HG03558 (cell line): ENCODE measurements around the gene ZNF471.

Experiments used
- ATAC-seq: cut with Tn5 transposase; IDR thresholded peaks from one replicate; pipeline ENCODE4 v1.9.1; 2021; ENCODE audit warnings: moderate number of reproducible peaks; ENCODE audit not compliant: unreplicated experiment; ENCODE audit errors: extremely low read depth

ZNF471 gene

DNA sequence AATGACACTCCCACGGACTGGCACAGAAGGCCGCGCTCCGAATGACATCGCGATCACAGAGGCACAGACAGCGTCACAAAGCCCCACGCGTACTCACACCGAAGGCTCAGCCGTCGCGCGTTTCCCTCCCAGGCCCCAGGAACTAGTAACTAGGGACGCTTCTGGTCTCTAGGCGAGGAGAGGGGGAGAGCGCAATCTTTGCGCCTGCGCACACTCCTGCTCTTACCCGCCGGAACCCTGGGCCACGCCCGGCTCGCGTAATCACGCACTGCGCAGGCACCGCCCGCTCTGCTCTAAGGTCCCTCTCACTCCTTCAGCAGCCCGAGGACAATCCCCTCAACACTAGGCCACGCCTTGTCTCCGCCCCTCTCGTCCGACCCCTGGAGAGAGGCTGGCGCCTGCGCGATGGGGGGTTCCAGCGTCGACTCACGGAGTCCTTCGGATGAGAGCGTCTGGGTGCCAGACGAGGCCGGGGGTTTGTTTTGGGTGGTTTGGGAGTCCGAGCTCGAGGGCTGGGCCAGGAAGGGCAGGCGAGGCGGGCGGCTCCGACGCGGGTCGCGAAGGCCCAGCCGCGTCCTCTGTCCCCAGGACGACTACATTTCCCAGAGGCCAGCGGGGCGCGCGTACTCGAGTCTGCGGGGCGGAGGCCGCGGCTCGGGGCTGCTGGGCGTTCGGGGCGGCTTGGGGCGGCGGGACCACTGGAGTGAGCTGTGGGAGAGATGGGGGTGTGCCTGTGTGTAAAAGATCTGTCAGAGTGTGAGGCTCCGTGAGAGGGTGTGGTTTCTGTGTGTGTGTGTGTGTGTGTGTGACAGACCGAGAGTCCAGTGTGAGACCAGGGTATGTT, at the start of gene ZNF471:
Gene ZNF471 (plus strand): TSS at position 410 of the 844 bp plus-strand sequence. CDS start 3,717 bp downstream, outside the sequence.
- no peak for ATAC-seq

DNA sequence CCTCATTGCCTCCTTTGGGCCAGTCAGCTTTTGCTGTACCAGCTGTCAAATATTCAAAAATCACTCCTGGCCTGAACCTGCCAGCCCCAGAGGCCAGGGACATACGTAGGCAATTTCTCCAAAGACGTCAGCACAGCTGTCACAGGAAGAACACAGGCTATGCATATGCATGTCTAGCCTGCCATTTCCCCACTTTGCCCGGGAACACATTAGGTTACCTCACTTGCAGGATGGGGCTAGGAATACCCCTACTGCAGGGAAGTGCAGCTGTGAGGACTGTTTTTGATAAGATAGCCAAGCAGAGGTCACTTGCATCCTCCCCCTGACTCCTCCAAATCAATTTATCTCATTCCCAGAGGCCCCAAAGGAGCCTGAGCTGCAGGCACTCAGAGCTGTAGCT, 33.3 kb upstream of the ZNF471 start:
- no peak for ATAC-seq

DNA sequence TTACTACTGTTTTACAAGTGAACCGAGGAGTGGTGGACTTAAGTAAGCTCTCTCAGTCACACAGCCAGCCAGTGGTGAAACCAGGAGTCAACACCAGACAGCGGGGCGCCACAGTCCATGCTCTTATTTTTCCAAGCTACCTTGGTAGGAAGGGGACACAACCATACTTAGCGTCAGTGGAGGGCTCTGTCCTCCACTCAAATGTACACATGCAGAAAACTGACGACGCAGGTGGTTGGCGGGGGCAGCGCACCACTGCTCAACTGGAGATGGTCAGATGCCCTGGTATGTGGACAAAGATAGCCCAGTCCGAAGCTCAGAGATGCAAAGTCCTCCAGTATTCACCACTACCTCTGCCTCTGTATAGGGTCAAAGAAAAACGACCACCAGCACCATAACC, 31.6 kb upstream of the ZNF471 start:
- ATAC-seq: no peak

- ATAC-seq: no peak
Measured at GRCh38 chr19:56476651-56477428, 30.8 kb upstream of the ZNF471 start, which contains the start of gene ZNF667. Gene ZNF667, minus strand, starts transcription at chr19:56477345. Its CDS starts 14,975 bp downstream, at chr19:56462370.

DNA sequence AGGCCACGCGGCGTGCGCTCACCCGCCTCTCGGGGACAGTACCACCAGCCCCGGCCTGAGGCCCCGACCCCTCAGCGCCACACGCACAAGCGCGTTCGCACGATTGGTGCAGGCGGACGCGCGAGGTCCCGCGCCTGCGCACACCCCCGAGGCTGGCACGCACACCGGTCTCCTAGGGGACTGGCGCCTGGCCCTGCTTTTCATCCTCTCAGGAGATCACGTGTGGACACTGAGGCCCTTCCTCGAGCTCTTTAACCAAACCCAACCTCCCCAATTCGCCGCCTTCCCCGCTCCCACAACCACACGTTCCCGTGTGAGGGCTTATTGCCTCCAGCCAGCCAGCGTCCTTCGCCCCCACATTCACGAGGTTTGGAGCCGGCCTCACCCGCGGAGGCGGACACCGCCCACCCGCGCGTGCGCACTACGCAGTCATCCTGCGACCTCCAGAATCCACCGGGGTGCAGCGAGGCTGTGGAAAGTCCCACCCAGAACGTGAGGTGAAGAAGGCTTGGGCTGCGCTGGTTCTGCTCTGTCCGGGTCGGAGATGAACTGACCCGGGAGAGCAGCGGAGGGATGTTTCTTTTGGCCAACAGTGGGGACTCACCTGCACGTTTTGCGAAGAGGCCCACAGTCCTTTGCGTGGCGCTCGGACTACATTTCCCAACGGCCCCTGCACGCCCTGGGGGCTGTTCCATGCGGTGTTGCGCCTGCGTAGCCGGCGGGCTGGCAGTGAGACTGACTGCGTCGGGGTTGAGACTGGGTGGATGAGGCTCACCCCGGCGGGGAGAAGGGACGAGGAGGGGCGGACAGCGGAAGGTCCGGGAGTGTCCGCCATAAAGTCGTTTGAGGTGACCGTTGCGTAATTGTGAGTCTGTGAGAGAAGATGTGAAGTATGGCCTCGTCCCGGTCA, 30.0 kb upstream of the ZNF471 start:
- no peak for ATAC-seq

GRCh38 chr19:56491399-56491798, 16.3 kb upstream of the ZNF471 start:
- ATAC-seq: no peak

GRCh38 chr19:56504581-56504980, 3.1 kb upstream of the ZNF471 start:
- ATAC-seq: no peak

GRCh38 chr19:56508290-56508778, 679 bp downstream of the ZNF471 start:
- no peak for ATAC-seq

DNA sequence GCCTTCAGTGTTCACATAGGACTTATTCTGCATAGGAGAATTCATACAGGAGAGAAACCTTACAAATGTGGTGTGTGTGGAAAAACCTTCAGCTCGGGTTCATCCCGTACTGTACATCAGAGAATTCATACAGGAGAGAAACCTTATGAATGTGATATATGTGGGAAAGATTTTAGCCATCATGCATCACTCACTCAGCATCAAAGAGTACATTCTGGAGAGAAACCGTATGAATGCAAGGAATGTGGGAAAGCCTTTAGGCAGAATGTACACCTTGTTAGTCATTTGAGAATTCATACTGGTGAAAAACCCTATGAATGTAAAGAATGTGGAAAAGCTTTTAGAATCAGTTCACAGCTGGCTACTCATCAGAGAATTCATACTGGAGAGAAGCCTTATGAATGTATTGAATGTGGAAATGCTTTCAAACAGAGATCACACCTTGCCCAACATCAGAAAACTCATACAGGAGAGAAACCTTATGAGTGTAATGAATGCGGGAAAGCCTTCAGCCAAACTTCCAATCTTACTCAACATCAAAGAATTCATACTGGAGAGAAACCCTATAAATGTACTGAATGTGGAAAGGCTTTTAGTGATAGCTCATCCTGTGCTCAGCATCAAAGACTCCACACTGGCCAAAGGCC, 17.7 kb downstream of the ZNF471 start:
- no peak for ATAC-seq

DNA sequence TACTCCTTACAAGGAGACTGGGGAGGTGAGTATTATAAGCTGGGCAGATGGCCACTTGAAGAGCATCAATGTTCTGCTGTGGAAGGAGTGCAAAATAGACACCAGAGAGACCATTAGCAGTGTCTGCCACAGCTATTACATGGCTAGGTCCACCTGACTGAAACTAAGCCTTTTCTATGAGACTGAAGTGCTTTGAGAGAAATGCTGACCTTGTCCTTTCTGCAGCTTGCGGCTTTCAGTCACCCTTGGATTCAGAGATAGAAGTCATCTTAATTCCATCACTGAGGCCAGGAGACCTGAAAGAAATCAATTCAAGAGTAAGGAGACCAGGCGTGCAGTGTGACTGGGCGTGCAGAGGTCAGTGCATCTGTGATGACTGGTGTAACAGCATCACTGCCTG, 29.8 kb downstream of the ZNF471 start:
- no peak for ATAC-seq

GRCh38 chr19:56538254-56538760, 30.7 kb downstream of the ZNF471 start:
- no peak for ATAC-seq

- ATAC-seq: no peak
Measured at GRCh38 chr19:56538761-56539263, 31.2 kb downstream of the ZNF471 start, which contains the start of gene ZFP28. Gene ZFP28, plus strand, starts transcription at chr19:56538948. Its CDS starts 71 bp downstream, at chr19:56539019.

GRCh38 chr19:56543776-56544175, 36.1 kb downstream of the ZNF471 start:
- ATAC-seq: no peak

- ATAC-seq: no peak
Measured at GRCh38 chr19:56547535-56547934, 39.9 kb downstream of the ZNF471 start.

DNA sequence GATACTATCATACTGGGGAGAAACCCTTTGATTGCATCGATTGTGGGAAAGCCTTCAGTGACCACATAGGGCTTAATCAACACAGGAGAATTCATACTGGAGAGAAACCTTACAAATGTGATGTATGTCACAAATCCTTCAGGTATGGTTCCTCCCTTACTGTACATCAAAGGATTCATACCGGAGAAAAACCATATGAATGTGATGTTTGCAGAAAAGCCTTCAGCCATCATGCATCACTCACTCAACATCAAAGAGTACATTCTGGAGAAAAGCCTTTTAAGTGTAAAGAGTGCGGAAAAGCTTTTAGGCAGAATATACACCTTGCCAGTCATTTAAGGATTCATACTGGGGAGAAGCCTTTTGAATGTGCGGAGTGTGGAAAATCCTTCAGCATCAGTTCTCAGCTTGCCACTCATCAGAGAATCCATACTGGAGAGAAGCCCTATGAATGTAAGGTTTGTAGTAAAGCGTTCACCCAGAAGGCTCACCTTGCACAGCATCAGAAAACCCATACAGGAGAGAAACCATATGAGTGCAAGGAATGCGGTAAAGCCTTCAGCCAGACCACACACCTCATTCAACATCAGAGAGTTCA, 46.7 kb downstream of the ZNF471 start:
- ATAC-seq: no peak

- no peak for ATAC-seq
Measured at GRCh38 chr19:56562766-56563165, 55.1 kb downstream of the ZNF471 start.

DNA sequence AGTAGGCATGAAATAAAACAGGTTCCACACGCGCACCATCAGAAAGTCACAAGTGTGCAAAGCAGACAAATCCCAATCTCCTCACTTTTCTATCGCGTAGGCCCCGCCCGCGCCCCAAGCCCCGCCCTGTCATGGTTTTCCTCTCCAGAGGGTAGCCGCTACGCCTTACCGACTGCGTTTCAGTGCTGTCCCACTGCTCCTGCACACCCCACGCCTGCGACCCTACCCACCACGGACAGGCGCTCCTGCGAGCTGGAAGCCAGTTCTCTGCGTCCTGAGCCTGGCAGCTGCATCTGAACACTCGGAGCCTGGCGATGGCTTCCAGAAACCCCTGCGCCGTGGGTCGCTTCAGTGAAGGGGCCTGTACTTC, 59.2 kb downstream of the ZNF471 start:
- peak; percentile 21 for ATAC-seq

DNA sequence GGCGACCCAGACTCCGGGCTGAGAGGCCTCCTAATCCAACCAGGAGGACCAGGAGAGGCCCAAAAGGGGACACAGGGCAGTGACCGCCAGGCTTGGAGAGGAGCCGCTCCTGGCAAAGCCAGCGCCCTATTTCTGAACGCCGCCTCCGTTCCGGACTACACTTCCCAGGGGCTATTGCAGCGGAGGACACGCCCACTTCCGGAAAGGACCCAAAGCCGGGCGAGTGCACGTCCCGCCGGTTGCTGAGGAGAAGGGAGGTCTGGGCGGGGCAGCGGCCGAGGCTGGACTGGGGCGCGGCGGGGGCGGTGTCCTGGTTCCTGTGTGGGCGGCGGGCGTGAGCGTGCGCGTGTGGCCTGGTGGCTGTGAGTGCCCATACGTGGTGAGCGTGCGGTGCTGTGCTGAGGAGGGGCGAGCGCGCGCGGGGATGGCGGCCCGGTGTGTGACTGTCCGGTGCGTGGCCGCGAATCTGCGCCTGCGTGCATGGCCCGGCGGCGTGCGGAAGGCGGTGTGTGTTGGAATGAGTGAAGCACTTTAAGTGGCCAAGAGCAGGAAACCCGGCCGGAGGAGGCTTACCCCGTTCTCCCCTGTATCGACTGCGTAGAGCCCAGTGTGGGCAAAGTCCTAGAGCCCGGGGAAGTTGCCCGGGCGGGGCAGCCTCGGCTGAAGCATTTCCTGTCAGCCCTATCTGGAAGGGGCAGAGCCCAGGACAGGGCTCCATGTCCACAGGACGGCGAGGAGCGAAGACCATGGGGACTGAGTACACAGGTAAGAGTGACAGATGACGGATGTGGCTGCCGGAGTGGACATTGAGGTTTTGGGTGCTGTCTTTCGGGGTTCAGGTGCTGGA, 59.8 kb downstream of the ZNF471 start, which contains the start of gene ZNF470:
Gene ZNF470 (plus strand): TSS at position 195 of the 847 bp plus-strand sequence. CDS start 2,844 bp downstream, outside the sequence.
- peak; percentile 78 for ATAC-seq
